Measurements from ENCODE around the gene PRXL2B.

DNA sequence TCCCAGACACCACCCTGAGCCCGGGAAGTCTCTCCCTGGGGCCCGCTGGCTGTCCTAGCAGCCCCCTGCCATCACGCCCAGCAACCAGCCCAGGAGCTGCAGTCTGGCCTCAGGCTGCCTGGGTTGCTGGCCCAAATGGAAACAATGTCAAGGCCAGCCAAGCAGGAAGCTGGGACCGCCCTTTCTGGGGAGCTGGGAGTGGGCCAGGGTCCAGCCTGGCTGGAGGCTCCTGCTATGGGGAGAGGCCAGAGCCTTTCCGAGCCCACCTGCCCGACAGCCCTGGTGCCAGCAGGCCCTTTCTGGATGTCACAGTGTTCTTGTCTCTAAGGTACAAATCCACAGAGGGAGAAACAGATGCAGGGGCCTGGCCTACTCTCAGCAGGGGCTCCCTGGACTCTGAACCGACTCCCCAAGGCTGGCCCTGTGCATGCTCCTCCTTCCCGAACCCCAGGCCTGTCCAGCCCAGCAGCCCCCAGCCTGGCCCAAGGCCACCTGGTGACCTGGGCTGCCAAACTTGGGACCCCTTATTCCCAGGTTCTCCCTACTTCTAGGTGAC lies 47.4 kb downstream of the PRXL2B start:
- TF ChIP-seq, protein P1, sequence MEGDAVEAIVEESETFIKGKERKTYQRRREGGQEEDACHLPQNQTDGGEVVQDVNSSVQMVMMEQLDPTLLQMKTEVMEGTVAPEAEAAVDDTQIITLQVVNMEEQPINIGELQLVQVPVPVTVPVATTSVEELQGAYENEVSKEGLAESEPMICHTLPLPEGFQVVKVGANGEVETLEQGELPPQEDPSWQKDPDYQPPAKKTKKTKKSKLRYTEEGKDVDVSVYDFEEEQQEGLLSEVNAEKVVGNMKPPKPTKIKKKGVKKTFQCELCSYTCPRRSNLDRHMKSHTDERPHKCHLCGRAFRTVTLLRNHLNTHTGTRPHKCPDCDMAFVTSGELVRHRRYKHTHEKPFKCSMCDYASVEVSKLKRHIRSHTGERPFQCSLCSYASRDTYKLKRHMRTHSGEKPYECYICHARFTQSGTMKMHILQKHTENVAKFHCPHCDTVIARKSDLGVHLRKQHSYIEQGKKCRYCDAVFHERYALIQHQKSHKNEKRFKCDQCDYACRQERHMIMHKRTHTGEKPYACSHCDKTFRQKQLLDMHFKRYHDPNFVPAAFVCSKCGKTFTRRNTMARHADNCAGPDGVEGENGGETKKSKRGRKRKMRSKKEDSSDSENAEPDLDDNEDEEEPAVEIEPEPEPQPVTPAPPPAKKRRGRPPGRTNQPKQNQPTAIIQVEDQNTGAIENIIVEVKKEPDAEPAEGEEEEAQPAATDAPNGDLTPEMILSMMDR (IDR thresholded peaks at IDR 0.05) = no peak
- no peak for TF ChIP-seq POLR2A (IDR thresholded peaks at IDR 0.05)
